HepG2 (cell line): ENCODE measurements around the gene KLF15. TPM values are rescaled to one million over a fixed set of nuclear protein-coding genes. Genes with fewer than 3 reads are reported as not detected.

ENCODE experiments used
- CBX5 ChIP-seq: sonication (generic); formaldehyde crosslinking; IDR thresholded peaks from 2 replicates; pipeline ENCODE4 v1.4.0; 2020; ENCODE audit warnings: missing genetic modification reagents, borderline replicate concordance
- FOSL2 ChIP-seq: sonication (generic); formaldehyde crosslinking; IDR thresholded peaks from 2 replicates; pipeline ENCODE4 v1.4.0; 2020; ENCODE audit warnings: missing genetic modification reagents
- FOXA3 ChIP-seq: IDR thresholded peaks from 2 replicates; pipeline ENCODE4 v1.6.1; 2016; ENCODE audit warnings: missing genetic modification reagents, missing compliant biosample characterization
- GATAD2A ChIP-seq: IDR thresholded peaks from 2 replicates; pipeline ENCODE4 v1.6.1; 2016
- GTF3A ChIP-seq: sonication (generic); formaldehyde crosslinking; conservative IDR thresholded peaks from 2 replicates; pipeline ENCODE4 v1.4.0; 2020; ENCODE audit warnings: mild to moderate bottlenecking, missing genetic modification reagents
- HCFC1 ChIP-seq: fragments of 150-350 bp; IDR thresholded peaks from 2 replicates; pipeline ENCODE4 v1.6.1; 2014; ENCODE audit warnings: low read depth, low read length
- HNRNPL ChIP-seq: fragments of 200-400 bp; formaldehyde crosslinking; IDR thresholded peaks from 2 replicates; pipeline ENCODE4 v1.6.1; 2017; ENCODE audit warnings: mild to moderate bottlenecking, low read depth, low read length
- MAX ChIP-seq: IDR thresholded peaks from 2 replicates; pipeline ENCODE4 v1.6.1; 2012; ENCODE audit warnings: inconsistent platforms
- SALL1 ChIP-seq: sonication (generic); formaldehyde crosslinking; IDR thresholded peaks from 2 replicates; pipeline ENCODE4 v1.8.0; 2022; ENCODE audit warnings: mild to moderate bottlenecking, missing genetic modification reagents
- SOX6 ChIP-seq, 2 experiments: fragments of 450-650 bp in 1 of 2; sonication (generic) in 1 of 2; formaldehyde crosslinking in 1 of 2; IDR thresholded peaks; 2 replicates each; pipeline versions ENCODE4 v1.4.0 to v1.6.1; 2017 to 2020; ENCODE audit warnings: antibody characterized with exemption in 1 of 2, mild to moderate bottlenecking in 1 of 2, missing genetic modification reagents in 1 of 2
- ZBTB1 ChIP-seq: sonication (generic); formaldehyde crosslinking; IDR thresholded peaks from 2 replicates; pipeline ENCODE4 v1.4.0; 2020; ENCODE audit warnings: missing genetic modification reagents, borderline replicate concordance
- ZNF329 ChIP-seq: sonication (generic); formaldehyde crosslinking; IDR thresholded peaks from 2 replicates; pipeline ENCODE4 v1.9.0; 2021; ENCODE audit warnings: low read depth, mild to moderate bottlenecking, missing genetic modification reagents
- ZNF816 ChIP-seq: sonication (generic); formaldehyde crosslinking; IDR thresholded peaks from 2 replicates; pipeline ENCODE4 v1.8.0; 2022; ENCODE audit warnings: missing genetic modification reagents, mild to moderate bottlenecking, borderline replicate concordance
- polyA plus RNA-seq, 8 experiments: library from polyadenylated mRNA; depleted of rRNA in 3 of 8; stranded (reverse) in 7 of 8; unstranded in 1 of 8; fragments of >200 nt; fragmentation: Illumina TruSeq in 4 of 8; extraction: Trizol in 4 of 8; gene quantifications; 2 replicates each; pipeline versions ENCODE4 v1.2.1 to v1.2.3, GENCODE V29; 2011 to 2016; ENCODE audit warnings: low read depth in 4 of 8, missing spikeins in 1 of 8, mixed read lengths in 1 of 8; ENCODE audit not compliant: insufficient read depth in 1 of 8
- total RNA-seq, 5 experiments: library from RNA; depleted of rRNA; stranded (reverse); fragments of >200 nt; fragmentation: Illumina TruSeq; extraction: Trizol; gene quantifications; 2 replicates each; pipeline ENCODE4 v1.2.3, GENCODE V29; 2016; ENCODE audit warnings: low read depth in 1 of 5
- TF ChIP-seq, protein P1 (sequence below): IDR thresholded peaks from 2 replicates; pipeline ENCODE4 v1.4.0; 2020; ENCODE audit warnings: mild to moderate bottlenecking, missing genetic modification reagents
- TF ChIP-seq, protein P2 (sequence below): sonication (generic); formaldehyde crosslinking; IDR thresholded peaks from 2 replicates; pipeline ENCODE4 v1.4.0; 2020; ENCODE audit warnings: missing genetic modification reagents
- TF ChIP-seq, protein P3 (sequence below), 2 experiments: sonication (generic) in 1 of 2; formaldehyde crosslinking in 1 of 2; IDR thresholded peaks; 2 replicates each; pipeline versions ENCODE4 v1.4.0 to v1.6.1; 2016 to 2020; ENCODE audit warnings: borderline replicate concordance in 1 of 2, low read depth in 1 of 2, mild to moderate bottlenecking in 1 of 2, missing genetic modification reagents in 1 of 2

KLF15 gene
- total and polyA plus RNA-seq, 2 of the 13 experiments (the other 11 are each of a cell fraction or from before 2014, with no cell fraction given) = 7.1 to 7.8 TPM

DNA sequence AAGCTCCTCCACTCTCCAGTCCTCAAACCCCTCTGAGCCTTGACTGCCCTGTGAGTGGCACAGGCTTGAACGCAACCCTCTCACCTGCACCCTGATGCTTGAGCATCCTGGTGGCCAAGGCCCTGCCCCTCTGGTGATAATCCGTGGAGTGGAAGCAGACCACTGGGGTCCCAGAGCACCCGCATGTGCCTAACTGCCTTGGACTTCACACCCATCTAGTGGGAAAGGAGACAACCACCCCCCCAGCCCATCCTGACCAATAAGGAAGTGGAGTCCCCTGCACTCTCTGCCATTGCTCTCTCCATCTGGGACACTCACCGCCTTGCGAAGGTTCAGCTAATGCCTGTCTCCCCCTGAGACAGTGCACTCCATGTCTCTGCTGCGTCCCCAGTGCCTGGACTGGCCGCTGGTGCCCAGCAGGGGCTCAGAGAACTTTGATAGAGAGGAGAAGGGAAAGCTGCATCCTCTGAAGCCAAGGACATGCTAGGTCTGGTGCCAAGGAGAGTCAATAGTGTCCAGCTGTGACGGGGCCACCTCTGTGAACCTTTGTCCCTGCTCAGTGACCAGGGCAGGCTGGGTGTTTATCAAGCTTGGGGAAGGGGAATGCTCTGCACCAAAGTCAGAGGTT, 3.4 kb downstream of the KLF15 start (continued):
- TF ChIP-seq, protein P1, sequence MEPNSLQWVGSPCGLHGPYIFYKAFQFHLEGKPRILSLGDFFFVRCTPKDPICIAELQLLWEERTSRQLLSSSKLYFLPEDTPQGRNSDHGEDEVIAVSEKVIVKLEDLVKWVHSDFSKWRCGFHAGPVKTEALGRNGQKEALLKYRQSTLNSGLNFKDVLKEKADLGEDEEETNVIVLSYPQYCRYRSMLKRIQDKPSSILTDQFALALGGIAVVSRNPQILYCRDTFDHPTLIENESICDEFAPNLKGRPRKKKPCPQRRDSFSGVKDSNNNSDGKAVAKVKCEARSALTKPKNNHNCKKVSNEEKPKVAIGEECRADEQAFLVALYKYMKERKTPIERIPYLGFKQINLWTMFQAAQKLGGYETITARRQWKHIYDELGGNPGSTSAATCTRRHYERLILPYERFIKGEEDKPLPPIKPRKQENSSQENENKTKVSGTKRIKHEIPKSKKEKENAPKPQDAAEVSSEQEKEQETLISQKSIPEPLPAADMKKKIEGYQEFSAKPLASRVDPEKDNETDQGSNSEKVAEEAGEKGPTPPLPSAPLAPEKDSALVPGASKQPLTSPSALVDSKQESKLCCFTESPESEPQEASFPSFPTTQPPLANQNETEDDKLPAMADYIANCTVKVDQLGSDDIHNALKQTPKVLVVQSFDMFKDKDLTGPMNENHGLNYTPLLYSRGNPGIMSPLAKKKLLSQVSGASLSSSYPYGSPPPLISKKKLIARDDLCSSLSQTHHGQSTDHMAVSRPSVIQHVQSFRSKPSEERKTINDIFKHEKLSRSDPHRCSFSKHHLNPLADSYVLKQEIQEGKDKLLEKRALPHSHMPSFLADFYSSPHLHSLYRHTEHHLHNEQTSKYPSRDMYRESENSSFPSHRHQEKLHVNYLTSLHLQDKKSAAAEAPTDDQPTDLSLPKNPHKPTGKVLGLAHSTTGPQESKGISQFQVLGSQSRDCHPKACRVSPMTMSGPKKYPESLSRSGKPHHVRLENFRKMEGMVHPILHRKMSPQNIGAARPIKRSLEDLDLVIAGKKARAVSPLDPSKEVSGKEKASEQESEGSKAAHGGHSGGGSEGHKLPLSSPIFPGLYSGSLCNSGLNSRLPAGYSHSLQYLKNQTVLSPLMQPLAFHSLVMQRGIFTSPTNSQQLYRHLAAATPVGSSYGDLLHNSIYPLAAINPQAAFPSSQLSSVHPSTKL (CRISPR knock-in tag) = peak; percentile 48
- TF ChIP-seq HCFC1 (no peak), FOXA3 (CRISPR knock-in tag) (peak; percentile 34; the same call in 1 of the 2 replicates), SALL1 (CRISPR knock-in tag) (peak; percentile 58), MAX (0 out of 2 replicates have a peak, but pooled peaks have one; percentile 10), ZNF329 (CRISPR knock-in tag) (no peak), SOX6 (IDR thresholded peaks at IDR 0.05) (no peak), SOX6 (CRISPR knock-in tag; IDR thresholded peaks at IDR 0.05) (peak; percentile 36; the same call in 1 of the 2 replicates), HNRNPL (0 out of 2 replicates have a peak, but pooled peaks have one; percentile 49), ZNF816 (CRISPR knock-in tag) (no peak), CBX5 (no peak), FOSL2 (CRISPR knock-in tag) (0 out of 2 replicates have a peak, but pooled peaks have one; percentile 21), GTF3A (CRISPR knock-in tag) (no peak), ZBTB1 (CRISPR knock-in tag) (no peak), GATAD2A (CRISPR knock-in tag) (peak; percentile 40; the same call in 1 of the 2 replicates)
- TF ChIP-seq, protein P2, sequence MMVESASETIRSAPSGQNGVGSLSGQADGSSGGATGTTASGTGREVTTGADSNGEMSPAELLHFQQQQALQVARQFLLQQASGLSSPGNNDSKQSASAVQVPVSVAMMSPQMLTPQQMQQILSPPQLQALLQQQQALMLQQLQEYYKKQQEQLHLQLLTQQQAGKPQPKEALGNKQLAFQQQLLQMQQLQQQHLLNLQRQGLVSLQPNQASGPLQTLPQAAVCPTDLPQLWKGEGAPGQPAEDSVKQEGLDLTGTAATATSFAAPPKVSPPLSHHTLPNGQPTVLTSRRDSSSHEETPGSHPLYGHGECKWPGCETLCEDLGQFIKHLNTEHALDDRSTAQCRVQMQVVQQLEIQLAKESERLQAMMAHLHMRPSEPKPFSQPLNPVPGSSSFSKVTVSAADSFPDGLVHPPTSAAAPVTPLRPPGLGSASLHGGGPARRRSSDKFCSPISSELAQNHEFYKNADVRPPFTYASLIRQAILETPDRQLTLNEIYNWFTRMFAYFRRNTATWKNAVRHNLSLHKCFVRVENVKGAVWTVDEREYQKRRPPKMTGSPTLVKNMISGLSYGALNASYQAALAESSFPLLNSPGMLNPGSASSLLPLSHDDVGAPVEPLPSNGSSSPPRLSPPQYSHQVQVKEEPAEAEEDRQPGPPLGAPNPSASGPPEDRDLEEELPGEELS (CRISPR knock-in tag) = peak; percentile 32; the same call in 1 of the 2 replicates
- TF ChIP-seq, protein P3, sequence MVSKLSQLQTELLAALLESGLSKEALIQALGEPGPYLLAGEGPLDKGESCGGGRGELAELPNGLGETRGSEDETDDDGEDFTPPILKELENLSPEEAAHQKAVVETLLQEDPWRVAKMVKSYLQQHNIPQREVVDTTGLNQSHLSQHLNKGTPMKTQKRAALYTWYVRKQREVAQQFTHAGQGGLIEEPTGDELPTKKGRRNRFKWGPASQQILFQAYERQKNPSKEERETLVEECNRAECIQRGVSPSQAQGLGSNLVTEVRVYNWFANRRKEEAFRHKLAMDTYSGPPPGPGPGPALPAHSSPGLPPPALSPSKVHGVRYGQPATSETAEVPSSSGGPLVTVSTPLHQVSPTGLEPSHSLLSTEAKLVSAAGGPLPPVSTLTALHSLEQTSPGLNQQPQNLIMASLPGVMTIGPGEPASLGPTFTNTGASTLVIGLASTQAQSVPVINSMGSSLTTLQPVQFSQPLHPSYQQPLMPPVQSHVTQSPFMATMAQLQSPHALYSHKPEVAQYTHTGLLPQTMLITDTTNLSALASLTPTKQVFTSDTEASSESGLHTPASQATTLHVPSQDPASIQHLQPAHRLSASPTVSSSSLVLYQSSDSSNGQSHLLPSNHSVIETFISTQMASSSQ (IDR thresholded peaks at IDR 0.05; ENCODE audit: low read depth) = no peak
- TF ChIP-seq, protein P3 (CRISPR knock-in tag; IDR thresholded peaks at IDR 0.05; ENCODE audit: borderline replicate concordance) = 0 out of 2 replicates have a peak, but pooled peaks have one; percentile 25
- TF ChIP-seq, all 625 proteins: peak for 40
